Panc1 (cell line): ENCODE measurements around the gene DEPDC5.

Experiments used
- CTCF ChIP-seq: fragments of 450-650 bp; IDR thresholded peaks from 2 replicates; pipeline ENCODE4 v1.5.1; 2017; ENCODE audit warnings: mild to moderate bottlenecking
- POLR2AphosphoS5 ChIP-seq: IDR thresholded peaks from 2 replicates; pipeline ENCODE4 v1.6.1; 2012; ENCODE audit warnings: mild to moderate bottlenecking, low read depth, low read length, moderate library complexity
- REST ChIP-seq, 2 experiments: IDR thresholded peaks; 2 replicates each; pipeline ENCODE4 v1.6.1; 2011 to 2012; ENCODE audit warnings: low read depth in 2 of 2, control low read depth in 1 of 2, low read length in 1 of 2, mild to moderate bottlenecking in 1 of 2, moderate library complexity in 1 of 2; ENCODE audit not compliant: insufficient read depth in 1 of 2
- SIN3A ChIP-seq: IDR thresholded peaks from 2 replicates; pipeline ENCODE4 v1.6.1; 2012; ENCODE audit warnings: low read depth, mild to moderate bottlenecking, low read length, moderate library complexity, borderline replicate concordance; ENCODE audit not compliant: insufficient read depth

GRCh38 chr22:31874821-31875220 is 121.0 kb downstream of the DEPDC5 start:
- no peak for TF ChIP-seq CTCF
- no peak for TF ChIP-seq SIN3A
- no peak for TF ChIP-seq REST (IDR thresholded peaks at IDR 0.05; ENCODE audit: insufficient read depth in 1 of 2, low read depth in 2 of 2, low read length in 1 of 2)
- TF ChIP-seq POLR2AphosphoS5: no peak
